GM19372 (cell line): ENCODE results near the gene OR8B8.
"Not testable (repeated sequence)": the region's sequence is repeated elsewhere in the genome, so short reads cannot be mapped to it uniquely, and the experiment has no call there.

ENCODE experiments used
- ATAC-seq: cut with Tn5 transposase; IDR thresholded peaks from one replicate; pipeline ENCODE4 v1.9.1; 2021; ENCODE audit warnings: mild to moderate bottlenecking, low read depth, moderate library complexity; ENCODE audit not compliant: unreplicated experiment

The OR8B8 gene

GRCh38 chr11:124442442-124442841 lies 3.1 kb downstream of the OR8B8 start:
- ATAC-seq = no peak

GRCh38 chr11:124441519-124441918 lies 4.0 kb downstream of the OR8B8 start:
- no peak for ATAC-seq

- no peak for ATAC-seq
These were observed 4.4 kb downstream of the OR8B8 start for GRCh38 chr11:124441081-124441480.

GRCh38 chr11:124440608-124441007 lies 4.9 kb downstream of the OR8B8 start:
- ATAC-seq = no peak

- ATAC-seq = no peak
These were observed 10.8 kb downstream of the OR8B8 start for GRCh38 chr11:124434699-124435098.

GRCh38 chr11:124429599-124429998 lies 15.9 kb downstream of the OR8B8 start:
- no peak for ATAC-seq

GRCh38 chr11:124424384-124424921 lies 21.0 kb downstream of the OR8B8 start, which contains the start of gene OR8B4:
Gene OR8B4, minus strand, starts transcription at chr11:124424871. Its CDS starts 0 bp downstream, at chr11:124424871.
- no peak for ATAC-seq

- no peak for ATAC-seq
These were observed 24.5 kb downstream of the OR8B8 start for GRCh38 chr11:124421043-124421442.

GRCh38 chr11:124415356-124415923 lies 30.1 kb downstream of the OR8B8 start:
- ATAC-seq = no peak

GRCh38 chr11:124409906-124410305 lies 35.6 kb downstream of the OR8B8 start:
- no peak for ATAC-seq

- no peak for ATAC-seq
These were observed 39.9 kb downstream of the OR8B8 start for GRCh38 chr11:124405581-124405980.

- ATAC-seq = not testable (repeated sequence)
These were observed 42.3 kb downstream of the OR8B8 start for GRCh38 chr11:124403186-124403585.

GRCh38 chr11:124402326-124402922 lies 43.1 kb downstream of the OR8B8 start:
- peak; percentile 96 for ATAC-seq

- ATAC-seq = no peak
These were observed 46.6 kb downstream of the OR8B8 start, which contains the start of gene OR8B3 for GRCh38 chr11:124398924-124399323. Gene OR8B3, minus strand, starts transcription at chr11:124399024. Its CDS starts 1,673 bp downstream, at chr11:124397351.

GRCh38 chr11:124396847-124397246 lies 48.6 kb downstream of the OR8B8 start:
- ATAC-seq = not testable (repeated sequence)

GRCh38 chr11:124394408-124394807 lies 51.1 kb downstream of the OR8B8 start:
- no peak for ATAC-seq
